ENCODE data around the gene FIG4. TPM values are rescaled to one million over a fixed set of nuclear protein-coding genes. Genes with fewer than 3 reads are reported as not detected.

Gene FIG4
- total RNA-seq, 1 experiment from 2014 or later = 15.7 TPM

Other genes with a start within 250 kb of the FIG4 start
- 23.9 TPM for gene MICAL1, start 235.5 kb upstream of the FIG4 start, total RNA-seq (2021; ENCODE audit: unreplicated experiment)
- gene ZBTB24, start 208.1 kb upstream of the FIG4 start, total RNA-seq (2021; ENCODE audit: unreplicated experiment) = 11.3 TPM
- gene AK9, start 94 bp upstream of the FIG4 start, total RNA-seq (2021; ENCODE audit: unreplicated experiment) = 3.5 TPM

Measured in HCT116 (cell line).